Loucy (cell line): Measurements from ENCODE around the gene DLG2.

Experiments
- EZH2phosphoT487 ChIP-seq: fragments of 200-600 bp; IDR thresholded peaks from 2 replicates; pipeline ENCODE4 v1.6.1; 2018; ENCODE audit warnings: antibody characterized with exemption, mild to moderate bottlenecking, moderate library complexity, borderline replicate concordance
- TF ChIP-seq, protein P1 (sequence below): fragments of 200-600 bp; sonication (generic); conservative IDR thresholded peaks from 2 replicates; pipeline ENCODE4 v1.5.1; 2014; ENCODE audit warnings: mild to moderate bottlenecking, antibody characterized with exemption, low read length

GRCh38 chr11:84922836-84923235, 704.3 kb downstream of the DLG2 start:
- TF ChIP-seq, protein P1, sequence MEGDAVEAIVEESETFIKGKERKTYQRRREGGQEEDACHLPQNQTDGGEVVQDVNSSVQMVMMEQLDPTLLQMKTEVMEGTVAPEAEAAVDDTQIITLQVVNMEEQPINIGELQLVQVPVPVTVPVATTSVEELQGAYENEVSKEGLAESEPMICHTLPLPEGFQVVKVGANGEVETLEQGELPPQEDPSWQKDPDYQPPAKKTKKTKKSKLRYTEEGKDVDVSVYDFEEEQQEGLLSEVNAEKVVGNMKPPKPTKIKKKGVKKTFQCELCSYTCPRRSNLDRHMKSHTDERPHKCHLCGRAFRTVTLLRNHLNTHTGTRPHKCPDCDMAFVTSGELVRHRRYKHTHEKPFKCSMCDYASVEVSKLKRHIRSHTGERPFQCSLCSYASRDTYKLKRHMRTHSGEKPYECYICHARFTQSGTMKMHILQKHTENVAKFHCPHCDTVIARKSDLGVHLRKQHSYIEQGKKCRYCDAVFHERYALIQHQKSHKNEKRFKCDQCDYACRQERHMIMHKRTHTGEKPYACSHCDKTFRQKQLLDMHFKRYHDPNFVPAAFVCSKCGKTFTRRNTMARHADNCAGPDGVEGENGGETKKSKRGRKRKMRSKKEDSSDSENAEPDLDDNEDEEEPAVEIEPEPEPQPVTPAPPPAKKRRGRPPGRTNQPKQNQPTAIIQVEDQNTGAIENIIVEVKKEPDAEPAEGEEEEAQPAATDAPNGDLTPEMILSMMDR: no peak
- no peak for TF ChIP-seq EZH2phosphoT487
